ENCODE results near the gene ZDHHC20. TPM values are rescaled to one million over a fixed set of nuclear protein-coding genes. Genes with fewer than 3 reads are reported as not detected.
"Not testable (repeated sequence)": the region's sequence is repeated elsewhere in the genome, so short reads cannot be mapped to it uniquely, and the experiment has no call there.

ZDHHC20 gene
- total RNA-seq, 1 donor from 2014 or later = 110 TPM

DNA sequence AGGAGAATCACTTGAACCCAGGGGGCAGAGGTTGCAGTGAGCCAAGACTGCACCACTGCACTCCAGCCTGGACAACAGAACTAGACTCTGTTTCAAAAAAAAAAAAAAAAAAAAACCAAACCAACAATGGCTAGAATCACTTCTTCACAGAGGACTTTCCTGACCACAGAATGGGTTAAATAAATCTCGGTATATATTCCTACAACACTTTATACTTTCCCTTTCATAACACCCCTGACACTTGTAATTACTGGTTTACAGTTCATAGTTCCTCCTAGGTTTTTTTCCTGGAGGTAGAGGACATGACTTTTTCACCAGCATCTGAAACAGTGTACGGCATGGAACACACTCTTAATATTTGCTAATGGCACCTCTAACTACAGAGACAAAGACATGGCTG lies 31.4 kb downstream of the ZDHHC20 start:
- TF ChIP-seq, protein P1, sequence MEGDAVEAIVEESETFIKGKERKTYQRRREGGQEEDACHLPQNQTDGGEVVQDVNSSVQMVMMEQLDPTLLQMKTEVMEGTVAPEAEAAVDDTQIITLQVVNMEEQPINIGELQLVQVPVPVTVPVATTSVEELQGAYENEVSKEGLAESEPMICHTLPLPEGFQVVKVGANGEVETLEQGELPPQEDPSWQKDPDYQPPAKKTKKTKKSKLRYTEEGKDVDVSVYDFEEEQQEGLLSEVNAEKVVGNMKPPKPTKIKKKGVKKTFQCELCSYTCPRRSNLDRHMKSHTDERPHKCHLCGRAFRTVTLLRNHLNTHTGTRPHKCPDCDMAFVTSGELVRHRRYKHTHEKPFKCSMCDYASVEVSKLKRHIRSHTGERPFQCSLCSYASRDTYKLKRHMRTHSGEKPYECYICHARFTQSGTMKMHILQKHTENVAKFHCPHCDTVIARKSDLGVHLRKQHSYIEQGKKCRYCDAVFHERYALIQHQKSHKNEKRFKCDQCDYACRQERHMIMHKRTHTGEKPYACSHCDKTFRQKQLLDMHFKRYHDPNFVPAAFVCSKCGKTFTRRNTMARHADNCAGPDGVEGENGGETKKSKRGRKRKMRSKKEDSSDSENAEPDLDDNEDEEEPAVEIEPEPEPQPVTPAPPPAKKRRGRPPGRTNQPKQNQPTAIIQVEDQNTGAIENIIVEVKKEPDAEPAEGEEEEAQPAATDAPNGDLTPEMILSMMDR (IDR thresholded peaks at IDR 0.05; ENCODE audit: unreplicated experiment) = no peak
- Mint-ChIP-seq H3K36me3 (ENCODE audit: insufficient read depth) (peaks cover 28% of the 10 kb centered on the region), H3K4me1 (ENCODE audit: low read depth) (peaks cover 5% of the 10 kb centered on the region), H3K27ac (no peak overlapping the region), H3K4me3 (ENCODE audit: low read depth) (no peak overlapping the region), H3K27me3 (no peaks in the 10 kb centered on the region), H3K9me3 (ENCODE audit: low read depth) (peaks cover 23% of the 10 kb centered on the region)
- no peak for DNase-seq (ENCODE audit: low spot score, unreplicated experiment)

DNA sequence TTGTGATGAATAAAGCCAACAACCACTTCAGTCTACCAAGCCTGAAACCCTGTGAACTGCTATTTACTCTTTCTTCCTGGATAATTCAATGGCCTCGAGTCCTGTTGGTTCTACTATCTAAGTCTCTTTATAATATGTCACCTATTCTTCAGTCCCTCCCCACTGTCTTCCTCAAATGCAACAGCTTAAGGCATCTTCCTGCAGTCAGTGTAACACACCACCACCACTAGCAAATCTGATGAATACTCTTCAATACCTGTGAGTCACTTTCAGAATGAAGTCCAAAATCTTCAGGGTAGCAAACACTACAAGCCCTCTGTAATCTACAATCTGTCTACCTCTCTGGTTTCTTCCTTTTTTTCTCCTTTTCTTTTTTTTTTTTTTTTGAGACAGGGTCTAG lies 32.9 kb downstream of the ZDHHC20 start:
- peaks cover 5% of the 10 kb centered on the region for H3K4me1 Mint-ChIP-seq (ENCODE audit: low read depth)
- no peaks in the 10 kb centered on the region for H3K27me3 Mint-ChIP-seq
- peaks cover 25% of the 10 kb centered on the region for H3K36me3 Mint-ChIP-seq (ENCODE audit: insufficient read depth)
- no peak overlapping the region for H3K27ac Mint-ChIP-seq
- peaks cover 23% of the 10 kb centered on the region for H3K9me3 Mint-ChIP-seq (ENCODE audit: low read depth)
- TF ChIP-seq, protein P1 (IDR thresholded peaks at IDR 0.05; ENCODE audit: unreplicated experiment) = no peak
- no peak overlapping the region for H3K4me3 Mint-ChIP-seq (ENCODE audit: low read depth)
- DNase-seq (ENCODE audit: low spot score, unreplicated experiment) = no peak

DNA sequence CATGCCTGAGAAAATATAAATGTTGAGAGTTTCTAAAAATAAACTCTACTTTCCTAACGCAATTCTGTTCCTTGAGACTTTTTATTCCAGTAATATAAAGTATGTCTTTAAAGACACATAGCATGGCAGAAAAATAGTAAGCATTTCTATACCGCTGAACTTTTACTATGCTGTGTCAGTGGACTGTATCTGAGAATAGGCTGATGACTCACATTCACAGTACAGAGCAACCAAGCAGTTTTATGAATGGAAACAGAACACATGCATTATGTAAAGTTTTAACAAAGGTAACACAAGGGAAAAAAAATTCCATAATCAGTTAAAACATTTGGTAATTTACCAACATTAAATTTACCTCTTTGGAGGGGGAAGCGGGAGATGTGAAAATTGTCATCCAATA lies 38.4 kb downstream of the ZDHHC20 start:
- H3K27me3 Mint-ChIP-seq = no peaks in the 10 kb centered on the region
- no peak for DNase-seq (ENCODE audit: low spot score, unreplicated experiment)
- H3K4me1 Mint-ChIP-seq (ENCODE audit: low read depth) = no peaks in the 10 kb centered on the region
- peaks cover 5% of the 10 kb centered on the region for H3K36me3 Mint-ChIP-seq (ENCODE audit: insufficient read depth)
- TF ChIP-seq, protein P1 (IDR thresholded peaks at IDR 0.05; ENCODE audit: unreplicated experiment) = no peak
- H3K27ac Mint-ChIP-seq = no peak overlapping the region
- no peaks in the 10 kb centered on the region for H3K9me3 Mint-ChIP-seq (ENCODE audit: low read depth)
- no peak overlapping the region for H3K4me3 Mint-ChIP-seq (ENCODE audit: low read depth)

DNA sequence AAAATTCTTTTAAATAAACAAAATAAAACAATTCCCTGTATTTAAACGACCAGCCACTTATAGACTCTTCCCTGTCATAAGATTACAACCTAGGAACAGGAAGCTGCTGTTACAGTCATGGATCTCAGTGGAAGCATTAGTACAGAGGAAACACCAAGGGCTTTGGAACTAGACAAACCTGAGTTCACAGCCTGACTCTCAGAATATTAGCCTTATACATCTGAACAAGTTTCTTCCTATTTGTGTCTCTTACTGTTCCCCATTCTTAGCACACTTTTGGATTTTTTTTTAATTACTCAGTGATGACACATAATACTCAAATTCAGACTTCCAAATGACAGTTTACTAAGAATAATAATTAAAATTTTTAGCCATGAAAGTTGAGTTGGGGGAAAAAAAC lies 46.1 kb downstream of the ZDHHC20 start:
- H3K4me1 Mint-ChIP-seq (ENCODE audit: low read depth) = no peaks in the 10 kb centered on the region
- no peak overlapping the region for H3K27ac Mint-ChIP-seq
- H3K4me3 Mint-ChIP-seq (ENCODE audit: low read depth) = no peak overlapping the region
- no peak for DNase-seq (ENCODE audit: low spot score, unreplicated experiment)
- H3K9me3 Mint-ChIP-seq (ENCODE audit: low read depth) = peaks cover 17% of the 10 kb centered on the region
- TF ChIP-seq, protein P1 (IDR thresholded peaks at IDR 0.05; ENCODE audit: unreplicated experiment) = no peak
- H3K27me3 Mint-ChIP-seq = no peaks in the 10 kb centered on the region
- H3K36me3 Mint-ChIP-seq (ENCODE audit: insufficient read depth) = peaks cover 46% of the 10 kb centered on the region

DNA sequence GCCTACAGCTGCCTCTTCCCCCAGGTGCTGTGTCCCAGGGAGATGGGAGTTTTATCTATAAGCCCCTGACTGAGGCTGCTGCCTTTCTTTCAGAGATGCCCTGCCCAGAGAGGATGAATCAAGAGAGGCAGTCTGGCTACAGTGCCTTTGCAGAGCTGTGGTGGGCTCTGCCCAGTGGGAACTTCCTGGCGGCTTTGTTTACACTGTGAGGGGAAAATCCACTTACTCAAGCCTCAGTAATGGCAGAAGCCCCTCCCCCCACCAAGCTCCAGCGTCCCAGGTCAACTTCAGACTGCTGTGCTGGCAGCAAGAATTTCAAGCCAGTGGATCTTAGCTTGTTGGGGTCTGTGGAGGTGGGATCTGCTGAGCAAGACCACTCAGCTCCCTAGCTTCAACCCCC lies 48.6 kb downstream of the ZDHHC20 start:
- H3K4me1 Mint-ChIP-seq (ENCODE audit: low read depth); H3K27me3 Mint-ChIP-seq; H3K27ac Mint-ChIP-seq; H3K4me3 Mint-ChIP-seq (ENCODE audit: low read depth); DNase-seq (ENCODE audit: low spot score, unreplicated experiment): not testable (repeated sequence)
- Mint-ChIP-seq H3K9me3 (ENCODE audit: low read depth) (peaks cover 22% of the 10 kb centered on the region), H3K36me3 (ENCODE audit: insufficient read depth) (peaks cover 65% of the 10 kb centered on the region)

DNA sequence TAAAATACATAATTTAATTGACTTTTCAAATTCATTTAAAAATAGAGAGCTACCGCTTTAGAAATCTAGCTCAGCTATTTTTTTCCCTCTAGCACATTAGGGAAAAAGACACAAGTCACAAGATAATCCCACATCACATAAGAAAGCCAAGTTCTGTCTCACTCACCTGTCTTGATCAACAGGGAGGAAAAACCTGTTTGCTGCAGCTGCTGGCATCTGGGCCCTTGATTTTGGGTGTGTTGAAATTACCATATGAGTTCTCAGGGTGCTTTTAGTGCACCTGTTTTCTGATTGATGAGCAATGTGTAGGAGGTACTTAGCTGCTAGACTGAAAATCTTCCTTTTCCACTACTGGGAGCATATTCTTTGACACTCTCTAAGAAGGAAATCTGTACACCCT lies 53.8 kb downstream of the ZDHHC20 start:
- H3K27ac Mint-ChIP-seq = no peak overlapping the region
- TF ChIP-seq, protein P1 (IDR thresholded peaks at IDR 0.05; ENCODE audit: unreplicated experiment) = no peak
- no peak overlapping the region for H3K4me3 Mint-ChIP-seq (ENCODE audit: low read depth)
- peaks cover 62% of the 10 kb centered on the region for H3K36me3 Mint-ChIP-seq (ENCODE audit: insufficient read depth)
- no peak for DNase-seq (ENCODE audit: low spot score, unreplicated experiment)
- H3K9me3 Mint-ChIP-seq (ENCODE audit: low read depth) = peaks cover 22% of the 10 kb centered on the region
- H3K4me1 Mint-ChIP-seq (ENCODE audit: low read depth) = peaks cover 2% of the 10 kb centered on the region
- H3K27me3 Mint-ChIP-seq = no peaks in the 10 kb centered on the region

Measured in progenitor cell of endocrine pancreas (in vitro differentiated cells).